ENCODE results near the gene CYP24A1.

Gene CYP24A1

GRCh38 chr20:54201268-54201846 lies 27.6 kb upstream of the CYP24A1 start:
- no peak for DNase-seq

- peak; percentile 88 for DNase-seq
Observed at GRCh38 chr20:54200487-54201267, 26.9 kb upstream of the CYP24A1 start.

GRCh38 chr20:54199721-54200176 lies 26.0 kb upstream of the CYP24A1 start:
- peak; percentile 81 for DNase-seq

- no peak for DNase-seq
Observed at GRCh38 chr20:54199283-54199682, 25.5 kb upstream of the CYP24A1 start.

- peak; percentile 58 for DNase-seq
Observed at GRCh38 chr20:54197621-54198604, 24.1 kb upstream of the CYP24A1 start.

GRCh38 chr20:54195483-54196472 lies 22.0 kb upstream of the CYP24A1 start:
- no peak for DNase-seq

GRCh38 chr20:54194724-54195438 lies 21.1 kb upstream of the CYP24A1 start:
- peak; percentile 57 for DNase-seq

GRCh38 chr20:54193817-54194216 lies 20.0 kb upstream of the CYP24A1 start:
- no peak for DNase-seq

GRCh38 chr20:54190217-54190616 lies 16.4 kb upstream of the CYP24A1 start:
- DNase-seq, result no peak

GRCh38 chr20:54189630-54190029 lies 15.8 kb upstream of the CYP24A1 start:
- DNase-seq, result no peak

- no peak for DNase-seq
Observed at GRCh38 chr20:54188132-54188849, 14.5 kb upstream of the CYP24A1 start.

- no peak for DNase-seq
Observed at GRCh38 chr20:54184904-54185626, 11.3 kb upstream of the CYP24A1 start.

GRCh38 chr20:54184071-54184470 lies 10.3 kb upstream of the CYP24A1 start:
- DNase-seq, result no peak

GRCh38 chr20:54180931-54181330 lies 7.1 kb upstream of the CYP24A1 start:
- no peak for DNase-seq

GRCh38 chr20:54179946-54180345 lies 6.2 kb upstream of the CYP24A1 start:
- peak; percentile 88 for DNase-seq

GRCh38 chr20:54178256-54178655 lies 4.5 kb upstream of the CYP24A1 start:
- no peak for DNase-seq

GRCh38 chr20:54177378-54177777 lies 3.6 kb upstream of the CYP24A1 start:
- no peak for DNase-seq

- no peak for DNase-seq
Observed at GRCh38 chr20:54176610-54177009, 2.8 kb upstream of the CYP24A1 start.

- no peak for DNase-seq
Observed at GRCh38 chr20:54174457-54175175, 830 bp upstream of the CYP24A1 start.
